Measurements from ENCODE around the gene BCO2.

GRCh38 chr11:112253605-112254242 lies 78.4 kb downstream of the BCO2 start:
- TF ChIP-seq RXRA (IDR thresholded peaks at IDR 0.05) (no peak), CTCF (IDR thresholded peaks at IDR 0.05; ENCODE audit: low read depth, low read length, missing input control) (no peak), FOXA1 (IDR thresholded peaks at IDR 0.05) (no peak), GABPA (IDR thresholded peaks at IDR 0.05 in 1 of 2, conservative IDR thresholded peaks at IDR 0.05 in 1 of 2) (no peak), SP1 (IDR thresholded peaks at IDR 0.05) (no peak), RAD21 (IDR thresholded peaks at IDR 0.05) (no peak), ZBTB33 (IDR thresholded peaks at IDR 0.05) (no peak), TAF1 (conservative IDR thresholded peaks at IDR 0.05) (no peak), JUND (IDR thresholded peaks at IDR 0.05) (no peak), YY1 (IDR thresholded peaks at IDR 0.05) (no peak), REST (IDR thresholded peaks at IDR 0.05) (no peak), MAX (IDR thresholded peaks at IDR 0.05) (no peak)
